GM21360 (cell line): ENCODE data around the gene MICU2.

ENCODE experiments used
- ATAC-seq: cut with Tn5 transposase; IDR thresholded peaks from one replicate; pipeline ENCODE4 v1.9.1; 2021; ENCODE audit warnings: mild to moderate bottlenecking, moderate library complexity; ENCODE audit not compliant: unreplicated experiment

MICU2 gene

DNA sequence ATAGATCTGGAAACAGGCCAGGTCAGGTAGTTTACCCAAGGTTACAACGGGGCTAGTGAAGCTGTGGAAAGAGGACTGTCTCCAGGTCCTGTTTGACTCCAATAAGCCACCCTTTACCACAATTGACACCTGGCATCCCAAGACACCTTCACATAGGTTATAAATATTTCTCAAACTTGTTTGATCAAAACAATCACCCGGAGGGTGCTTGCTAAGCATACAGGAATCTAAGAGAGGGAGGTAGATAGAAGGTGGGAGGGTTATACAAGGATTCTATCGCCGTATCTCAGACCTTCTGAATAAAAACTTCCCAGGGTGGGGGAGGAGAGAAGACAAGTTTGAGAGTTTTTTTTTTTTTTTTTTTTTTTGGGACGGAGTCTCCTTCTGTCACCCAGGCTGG lies 55.4 kb downstream of the MICU2 start:
- ATAC-seq, result no peak

DNA sequence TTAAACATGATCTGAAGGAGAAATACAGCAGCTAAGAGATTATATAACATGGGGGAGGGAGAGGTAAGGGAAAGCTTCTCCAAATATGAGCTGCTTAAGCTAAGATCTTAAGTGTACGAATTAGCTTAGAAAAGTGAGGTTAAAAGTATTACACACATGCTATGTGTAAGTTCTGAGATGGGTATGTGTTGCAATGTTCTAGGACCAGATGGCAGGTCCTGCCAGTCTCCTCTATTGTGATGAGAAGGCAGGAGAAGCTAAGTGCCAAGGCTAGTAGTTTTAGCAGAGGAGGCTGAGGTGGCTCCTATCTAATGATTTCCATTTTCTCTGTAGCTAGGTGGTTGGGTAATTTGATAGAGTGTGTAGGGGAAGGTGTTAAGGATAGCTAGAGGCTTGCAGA lies 57.6 kb downstream of the MICU2 start:
- no peak for ATAC-seq

DNA sequence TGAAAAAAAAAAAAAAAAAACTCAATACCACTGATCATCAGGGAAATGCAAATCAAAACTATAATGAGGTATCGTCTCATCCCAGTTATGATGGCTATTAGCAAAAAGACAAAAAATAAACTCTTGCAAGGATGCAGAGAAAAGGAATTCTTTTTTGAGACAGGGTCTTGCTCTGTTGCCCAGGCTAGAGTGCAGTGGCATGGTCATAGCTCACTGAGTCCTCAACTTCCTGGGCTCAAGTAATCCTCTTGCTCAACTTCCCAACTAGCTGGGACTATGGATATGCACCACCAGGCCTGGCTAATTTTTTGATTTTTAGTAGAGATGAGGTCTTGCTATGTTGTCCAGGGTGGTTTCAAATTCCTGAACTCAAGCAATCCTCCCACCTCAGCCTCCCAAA lies 59.5 kb downstream of the MICU2 start:
- no peak for ATAC-seq

DNA sequence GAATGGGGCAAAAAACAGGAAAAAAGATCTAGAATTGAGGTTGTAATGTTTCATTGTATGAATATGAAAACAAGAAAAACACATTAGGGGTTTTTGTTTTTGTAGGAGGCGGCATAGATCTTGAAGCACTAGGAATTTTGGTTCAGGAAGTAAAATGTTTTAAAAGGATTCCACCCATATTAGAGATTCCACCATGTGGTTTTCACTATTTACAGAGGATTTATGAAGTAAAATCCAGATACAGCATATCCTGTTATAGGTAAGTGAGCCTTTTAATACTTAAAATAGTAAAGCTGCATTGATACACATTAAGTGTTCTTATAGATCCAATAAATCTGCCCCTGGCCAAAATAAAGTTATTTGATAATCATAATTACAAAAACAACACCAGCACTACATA lies 61.4 kb downstream of the MICU2 start:
- no peak for ATAC-seq

DNA sequence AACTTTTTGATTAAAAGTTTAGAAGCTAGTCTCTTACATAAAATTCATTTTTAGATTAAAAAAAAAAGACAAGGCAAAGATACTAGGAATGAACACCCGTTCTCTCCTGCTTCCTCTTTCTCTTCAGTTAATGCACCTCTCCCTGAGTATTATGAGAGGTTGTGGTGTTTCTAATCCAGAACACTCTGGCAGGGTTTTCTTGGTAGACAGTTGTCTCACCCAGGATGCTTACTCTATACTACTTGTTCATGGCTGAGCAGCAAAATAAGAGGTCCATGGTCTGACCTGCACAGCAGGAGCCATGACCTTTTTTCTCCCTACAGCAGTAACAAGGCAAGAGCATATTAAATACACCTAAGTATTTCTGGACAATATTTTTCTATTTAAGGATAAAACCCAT lies 62.0 kb downstream of the MICU2 start:
- no peak for ATAC-seq

DNA sequence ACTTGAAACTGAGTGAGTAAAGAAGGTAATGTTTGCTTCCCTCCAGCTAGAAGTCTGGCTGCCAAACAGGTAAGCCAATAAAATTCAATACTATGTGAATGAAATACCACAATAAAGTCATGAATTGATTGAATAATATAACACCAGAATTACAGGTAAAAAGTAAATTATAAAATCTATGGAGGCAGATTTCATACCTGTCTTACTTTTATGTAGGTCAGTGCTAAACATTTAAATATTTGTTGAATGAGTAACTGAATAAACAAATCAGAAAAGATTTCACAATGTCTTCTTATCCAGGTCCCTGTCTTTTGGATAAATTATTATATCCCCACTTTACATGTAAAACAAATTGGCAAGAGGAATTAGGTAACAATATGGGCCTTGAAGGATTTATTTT lies 62.7 kb downstream of the MICU2 start:
- ATAC-seq, result no peak

DNA sequence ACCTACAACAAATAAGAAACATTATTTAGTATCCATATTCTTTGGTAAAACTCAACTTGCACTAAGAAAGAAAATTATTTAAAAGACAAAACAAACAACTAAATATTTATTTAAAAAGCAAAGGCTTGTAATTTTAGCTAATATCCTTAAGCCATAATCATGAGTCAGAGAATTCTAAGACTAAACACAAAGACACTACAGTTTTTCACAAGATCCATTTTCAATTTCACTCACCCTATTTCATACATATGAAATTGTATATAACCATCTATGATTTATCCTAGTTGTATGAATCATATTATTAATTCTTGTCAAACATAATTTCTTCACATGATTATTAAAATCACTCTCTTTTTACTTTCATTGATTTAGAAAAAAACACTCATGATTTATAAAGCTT lies 64.3 kb downstream of the MICU2 start:
- no peak for ATAC-seq

DNA sequence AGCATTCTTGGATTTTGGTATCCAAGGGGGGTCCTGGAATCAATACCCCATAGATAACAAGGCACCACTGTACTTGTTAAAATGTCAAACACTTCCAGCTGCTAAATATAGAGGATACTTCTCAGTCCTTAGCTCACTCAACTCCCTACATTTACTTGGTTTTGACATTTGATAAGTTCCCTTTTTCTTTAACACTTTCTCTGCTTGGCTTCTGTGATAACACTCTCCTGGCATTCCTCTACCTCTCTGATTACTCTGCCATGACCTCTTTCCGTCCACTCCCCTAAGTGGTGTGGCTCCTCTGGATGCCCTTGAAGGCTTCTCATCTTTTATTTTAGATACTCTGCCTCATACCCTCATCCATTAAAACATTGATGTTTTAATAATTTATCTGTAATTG lies 65.2 kb downstream of the MICU2 start:
- no peak for ATAC-seq

DNA sequence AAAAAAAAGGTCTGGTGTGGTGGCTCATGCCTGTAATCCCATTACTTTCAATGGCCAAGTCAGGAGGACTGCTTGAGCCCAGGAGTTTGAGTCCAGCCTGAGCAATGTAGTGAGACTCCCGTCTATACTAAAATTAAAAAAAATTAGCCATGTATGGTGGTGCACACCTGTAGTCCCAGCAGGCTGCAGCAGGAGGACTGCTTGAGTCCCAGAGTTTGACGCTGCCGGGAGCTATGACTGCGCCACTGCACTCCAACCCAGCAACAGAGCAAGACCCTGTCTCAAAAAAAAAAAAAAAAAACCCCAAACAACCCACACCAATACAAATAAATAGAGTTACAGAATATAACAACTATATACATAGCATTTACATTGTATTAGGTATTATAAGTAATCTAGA lies 65.7 kb downstream of the MICU2 start:
- no peak for ATAC-seq

DNA sequence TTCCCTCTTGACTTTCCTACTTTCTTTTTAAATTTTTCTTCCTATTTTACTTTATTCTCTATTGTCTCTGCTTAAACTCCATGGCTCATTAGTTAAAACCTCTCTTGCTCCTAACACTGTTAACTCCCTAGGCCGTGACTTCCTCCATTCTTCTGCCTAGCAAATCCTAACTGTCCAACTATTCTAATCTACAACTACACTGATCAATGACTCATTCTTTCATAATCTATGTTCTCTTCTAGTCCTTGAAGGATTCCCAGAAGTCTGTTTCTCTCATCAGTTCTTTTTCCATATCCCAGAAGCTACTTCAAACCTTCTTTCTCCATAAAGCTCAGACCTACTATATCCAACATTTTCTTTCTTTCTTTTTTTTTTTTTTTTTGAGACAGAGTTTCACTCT lies 66.9 kb downstream of the MICU2 start:
- ATAC-seq, result no peak

DNA sequence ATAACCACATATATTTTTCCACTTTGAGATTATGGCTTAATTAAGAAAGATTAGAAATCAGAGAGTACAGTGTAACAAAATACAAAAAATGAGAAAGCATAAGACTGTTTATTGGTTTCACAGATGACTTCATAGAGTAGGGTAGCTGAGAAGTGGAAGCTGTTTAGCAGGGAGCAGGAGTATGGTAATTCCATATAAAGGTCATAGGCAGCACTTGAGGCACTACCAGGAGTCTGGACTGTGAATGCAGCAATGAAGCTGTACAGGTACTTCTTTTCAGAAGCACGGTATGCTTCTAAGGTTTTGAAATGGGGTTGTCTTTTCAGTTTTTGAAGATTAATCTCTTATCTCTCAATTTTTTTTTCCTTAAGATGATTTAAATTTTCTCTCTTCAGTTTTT lies 69.2 kb downstream of the MICU2 start:
- no peak for ATAC-seq

DNA sequence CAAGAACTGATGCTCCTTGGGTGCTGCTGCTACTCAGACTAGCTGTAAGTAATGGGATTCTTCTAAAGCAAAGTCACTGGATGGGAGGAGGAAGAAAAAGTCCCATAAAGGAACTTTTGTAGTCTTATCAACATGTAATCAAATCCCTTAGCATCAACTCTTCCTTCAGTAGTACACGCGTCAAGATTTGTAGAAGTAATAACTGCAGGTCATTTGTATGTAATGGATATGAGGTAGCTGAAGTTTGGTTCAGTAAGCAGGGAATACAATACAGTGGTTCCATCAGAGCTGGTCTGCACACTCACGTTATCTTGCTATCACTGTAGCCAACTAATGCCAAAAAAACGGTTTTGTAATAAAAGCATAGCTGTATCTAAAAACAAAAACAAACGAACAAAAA lies 72.5 kb downstream of the MICU2 start:
- no peak for ATAC-seq

DNA sequence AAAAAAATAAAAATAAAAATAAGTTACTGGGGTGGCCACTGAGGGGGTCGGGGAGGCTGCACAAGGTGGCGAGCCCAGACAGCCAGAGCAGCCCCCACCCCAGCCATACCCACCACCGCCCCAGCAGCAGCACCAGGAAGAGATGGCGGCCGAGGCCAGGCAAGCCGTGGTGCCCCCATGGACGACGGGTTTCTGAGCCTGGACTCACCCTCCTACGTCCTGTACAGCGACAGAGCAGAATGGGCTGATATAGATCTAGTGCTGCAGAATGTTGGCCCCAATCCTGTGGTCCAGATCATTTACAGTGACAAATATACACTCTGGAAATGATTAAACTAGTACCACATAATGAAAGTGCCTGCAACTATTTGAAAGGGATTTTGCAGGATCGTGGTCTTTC lies 73.3 kb downstream of the MICU2 start:
- no peak for ATAC-seq

DNA sequence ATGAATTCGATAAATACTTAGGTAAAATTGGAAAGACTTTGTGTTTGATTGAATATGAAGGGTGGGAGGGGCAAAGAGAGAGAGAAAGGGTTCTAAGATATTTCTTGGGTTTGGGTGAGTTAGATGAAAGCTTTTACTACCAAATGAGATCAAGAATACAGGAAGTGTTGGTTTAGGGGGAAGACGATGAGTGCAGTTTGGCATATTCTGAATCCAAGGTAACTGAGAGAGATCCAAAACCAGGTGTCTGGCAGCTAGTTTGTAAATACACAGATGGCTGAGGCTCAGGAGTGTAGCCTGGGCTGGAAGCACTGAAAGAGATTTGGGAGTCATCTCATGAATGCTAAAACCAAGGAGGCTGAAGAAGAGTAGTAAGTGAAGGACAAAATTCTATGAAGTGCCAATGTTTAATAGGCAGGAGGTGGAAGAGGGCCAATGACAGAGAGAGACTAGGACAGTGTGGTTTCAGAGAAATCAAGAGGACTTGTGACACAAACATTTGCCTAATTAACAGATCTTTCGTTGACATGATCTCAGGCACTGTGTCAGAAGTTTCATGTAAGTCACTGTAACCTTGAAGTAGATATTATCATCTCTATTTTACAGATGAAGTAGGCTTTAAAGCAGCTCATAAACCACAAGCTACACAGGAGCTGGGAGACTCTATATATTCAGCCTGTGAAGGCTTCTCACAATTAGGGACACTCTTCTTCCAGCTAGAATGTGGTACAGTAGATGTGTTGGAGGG lies 74.7 kb downstream of the MICU2 start:
- ATAC-seq, result no peak

DNA sequence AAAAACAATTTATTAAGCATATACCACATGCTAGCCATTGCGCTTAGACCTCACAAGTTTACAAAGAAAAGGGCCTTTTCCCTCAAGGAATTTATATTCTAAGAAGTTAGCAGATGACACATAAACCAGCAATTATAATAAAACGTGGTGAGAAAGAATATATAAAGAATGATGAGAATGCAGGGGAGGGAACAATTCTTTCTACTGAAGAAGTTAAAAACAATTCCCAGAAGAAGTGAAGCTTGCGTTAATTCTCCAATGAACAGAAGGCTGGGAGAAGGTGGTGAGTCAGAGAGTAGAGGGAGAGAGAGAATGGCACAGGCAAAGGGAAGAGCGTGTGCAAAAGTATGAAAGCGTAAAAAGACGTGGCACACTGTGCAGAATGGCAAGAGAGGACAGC lies 75.4 kb downstream of the MICU2 start:
- no peak for ATAC-seq

DNA sequence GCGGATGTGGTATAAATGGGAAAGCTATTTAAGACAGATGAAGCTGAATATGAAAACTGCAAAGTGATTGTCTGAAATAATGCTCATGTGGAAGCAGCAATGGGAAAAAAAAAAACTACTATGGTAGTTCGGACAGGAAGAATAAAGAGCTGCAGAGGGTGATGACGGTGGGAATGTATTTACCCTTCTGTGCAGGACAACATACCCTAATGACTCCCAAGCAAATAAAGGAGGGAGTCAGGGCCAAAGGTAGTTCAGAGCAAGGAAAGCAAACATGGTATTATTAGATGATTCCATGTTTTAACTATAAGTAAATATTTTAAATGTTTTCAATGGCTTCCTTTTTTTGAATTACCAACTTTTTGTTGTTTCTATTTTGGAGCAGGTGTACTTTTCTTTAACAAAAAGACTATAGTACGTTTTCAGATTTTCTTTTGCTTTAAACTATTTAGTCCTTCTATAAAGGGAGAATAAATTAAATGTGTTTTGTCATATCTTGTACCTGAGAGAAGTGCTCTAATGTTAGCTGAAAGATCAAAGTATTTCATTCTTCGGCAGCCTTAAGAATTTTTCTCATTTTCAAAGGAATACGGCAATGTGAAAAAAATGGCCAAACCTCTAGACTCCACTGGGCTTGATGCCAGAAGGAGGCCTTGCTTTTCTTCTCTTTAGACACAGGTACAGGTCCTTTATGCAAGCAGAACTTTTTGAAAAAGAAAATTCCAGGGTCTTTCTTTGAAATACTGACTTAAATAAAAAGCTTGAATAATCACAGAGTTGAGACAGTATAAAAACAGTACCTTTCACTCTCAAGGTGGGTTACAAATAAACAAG lies 77.0 kb downstream of the MICU2 start:
- no peak for ATAC-seq

DNA sequence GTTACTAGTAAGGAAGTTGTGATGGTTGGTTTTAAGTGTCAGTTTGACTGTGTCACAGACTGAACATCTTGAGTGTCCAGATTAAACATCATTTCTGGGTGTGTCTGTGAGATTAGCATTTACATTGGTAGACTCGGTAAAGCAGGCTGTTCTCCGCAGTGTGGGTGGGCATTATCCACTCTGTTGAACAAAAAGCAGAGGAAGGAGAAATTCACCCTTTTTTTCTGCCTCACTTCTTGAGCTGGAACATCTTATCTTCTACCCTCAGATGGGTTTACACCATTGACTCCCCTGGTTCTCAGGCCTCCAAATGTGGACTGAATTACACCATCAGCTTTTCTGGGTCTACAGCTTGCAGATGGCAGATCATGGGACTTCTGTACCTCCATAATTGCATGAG lies 81.1 kb downstream of the MICU2 start:
- no peak for ATAC-seq

DNA sequence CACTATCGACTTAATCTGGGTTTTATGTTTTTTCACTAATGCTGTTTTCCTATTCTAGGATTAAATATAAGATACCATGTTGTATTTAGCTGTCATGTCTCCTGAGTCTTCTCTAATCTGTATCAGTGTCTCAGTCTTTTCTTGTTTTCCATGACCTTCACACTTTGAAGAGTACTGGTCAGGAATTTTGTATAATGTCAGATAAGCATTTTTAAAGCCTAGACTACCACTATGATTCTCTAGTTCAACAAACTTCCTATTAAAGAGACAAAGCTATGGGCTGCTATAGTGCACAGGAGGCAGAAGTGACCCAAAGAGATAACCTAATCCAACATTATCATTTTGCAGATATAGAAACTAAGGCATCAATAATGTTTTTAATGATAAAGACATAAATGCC lies 81.8 kb downstream of the MICU2 start:
- no peak for ATAC-seq

DNA sequence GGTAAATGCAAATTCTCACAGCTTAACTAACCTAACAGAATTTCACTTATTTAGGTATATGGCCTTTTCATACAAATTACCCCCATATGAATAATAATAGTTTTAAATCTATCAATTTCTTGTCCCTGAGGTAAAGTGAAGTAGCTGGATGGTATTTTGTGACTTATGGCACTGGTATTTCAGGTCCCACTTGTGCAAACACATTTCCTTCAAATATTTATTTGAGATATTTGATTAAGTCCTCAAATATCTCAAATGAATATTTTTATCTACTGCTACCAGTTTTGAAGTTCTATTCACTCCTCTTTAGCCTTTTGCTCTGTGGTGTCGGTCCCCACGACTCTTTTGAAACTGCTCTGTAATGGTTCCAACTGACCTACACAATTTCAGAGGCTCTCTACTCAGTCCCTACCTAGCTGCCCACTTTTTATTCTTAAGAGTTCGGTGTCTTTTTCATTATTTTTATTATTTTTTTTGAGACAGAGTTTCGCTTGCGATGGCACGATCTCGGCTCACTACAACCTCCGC lies 85.3 kb downstream of the MICU2 start:
- no peak for ATAC-seq

DNA sequence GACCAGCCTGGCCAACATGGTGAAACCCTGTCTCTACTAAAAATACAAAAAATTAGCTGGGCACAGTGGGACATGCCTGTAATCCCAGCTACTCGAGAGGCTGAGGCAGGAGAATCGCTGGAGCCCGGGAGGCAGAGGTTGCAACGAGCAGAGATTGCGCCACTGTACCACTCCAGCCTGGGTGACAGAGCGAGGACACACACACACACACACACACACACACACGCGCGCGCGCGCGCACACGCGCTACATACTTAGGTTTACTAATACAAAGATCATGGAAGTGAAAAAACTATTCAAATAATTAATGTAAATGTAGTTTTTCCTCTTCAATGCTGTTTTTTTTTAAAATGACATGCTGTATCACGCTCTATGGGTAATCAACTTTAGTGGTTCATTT lies 86.4 kb downstream of the MICU2 start:
- no peak for ATAC-seq

DNA sequence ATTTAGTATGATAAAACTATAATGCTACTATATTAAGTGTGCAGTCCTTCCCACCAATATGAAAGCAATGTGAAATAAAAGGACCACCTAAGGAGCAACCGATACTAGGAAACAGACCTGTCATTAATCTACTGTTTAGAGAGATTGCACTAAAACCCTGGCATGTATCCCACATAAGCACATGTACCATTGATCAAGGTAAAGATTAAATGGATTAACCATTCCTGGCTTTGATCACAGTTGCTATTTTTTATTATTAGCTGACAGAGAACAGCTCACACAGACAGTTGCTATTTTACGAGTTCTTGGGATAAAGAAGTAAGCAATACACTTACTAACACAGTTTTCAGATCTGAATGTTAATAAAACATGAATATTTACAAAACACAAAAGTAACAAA lies 87.2 kb downstream of the MICU2 start:
- no peak for ATAC-seq

DNA sequence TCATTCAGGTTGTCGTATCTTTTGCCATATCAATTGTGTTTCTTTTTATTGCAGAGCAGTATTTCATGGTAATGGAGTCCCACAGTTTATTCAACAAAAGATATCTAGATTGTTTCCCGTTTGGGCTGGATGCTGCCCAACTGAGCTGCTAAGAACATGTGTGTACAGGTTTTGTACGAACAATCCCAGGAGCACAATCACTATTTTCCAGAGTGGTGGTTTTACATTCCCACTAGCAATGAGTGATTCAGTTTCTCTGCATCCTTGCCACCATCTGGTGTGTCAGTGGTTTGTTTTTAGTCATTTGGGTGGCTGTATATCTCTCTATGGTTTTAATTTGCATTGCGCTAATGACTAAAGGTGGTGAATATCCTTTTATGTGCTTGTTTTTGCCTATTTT lies 92.1 kb downstream of the MICU2 start:
- ATAC-seq, result no peak
